Measurements from ENCODE around the gene UCP2. TPM values are rescaled to one million over a fixed set of nuclear protein-coding genes. Genes with fewer than 3 reads are reported as not detected.

Gene UCP2
- polyA plus RNA-seq, 2 donors: 3.0 to 5.0 TPM

DNA sequence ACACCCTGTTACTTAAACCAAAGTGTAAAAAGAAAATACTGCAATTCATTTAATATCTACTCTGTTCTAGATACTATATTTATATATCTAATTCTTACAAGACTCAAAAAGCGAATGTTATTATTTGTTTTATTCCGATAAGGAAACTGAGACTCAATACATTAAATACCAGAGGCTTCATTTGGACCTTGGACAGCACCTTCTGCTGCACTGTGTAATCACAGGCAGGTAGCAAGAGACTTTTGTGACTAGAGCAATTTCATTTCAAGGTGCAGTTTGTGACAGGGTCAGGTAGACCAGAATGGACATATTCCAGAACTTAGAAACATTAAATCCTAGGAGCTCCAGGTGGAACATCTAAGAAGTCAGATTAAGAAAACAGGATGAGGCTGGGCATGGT is 53.3 kb downstream of the UCP2 start:
- H3K9me3 ChIP-seq (ENCODE audit: control insufficient read depth in 2 of 2, insufficient read depth in 1 of 2, low read depth in 1 of 2, low read length in 1 of 2): no peaks in the 10 kb centered on the region
- H3K27ac ChIP-seq (ENCODE audit: low read depth in 2 of 2, low read length in 1 of 2): no peak overlapping the region
- H3K4me3 ChIP-seq (ENCODE audit: low read depth in 1 of 2, low read length in 2 of 2): no peak overlapping the region
- no peaks in the 10 kb centered on the region for H3K27me3 ChIP-seq (ENCODE audit: control insufficient read depth in 1 of 2, insufficient read depth in 2 of 2, low read length in 2 of 2)
- H3K36me3 ChIP-seq (ENCODE audit: control insufficient read depth in 2 of 2, insufficient read depth in 2 of 2, low read length in 1 of 2): peaks cover 10 to 13% of the 10 kb centered on the region in 2 donors
- WGBS, 2 donors: 95 to 96% methylated on average over 2 of the region's 2 CpGs
- no peaks in the 10 kb centered on the region for H3K4me1 ChIP-seq (ENCODE audit: control insufficient read depth in 2 of 2, insufficient read depth in 2 of 2, low read length in 1 of 2)

Other genes with a start within 250 kb of the UCP2 start
- 10 to 100 TPM; 59.4 to 73.2 TPM for gene RAB6A, start 221.8 kb downstream of the UCP2 start, polyA plus RNA-seq
- 10 to 100 TPM; 26.2 to 31.3 TPM for gene MRPL48, start 195.0 kb downstream of the UCP2 start, polyA plus RNA-seq
- gene COA4, start 106.0 kb downstream of the UCP2 start, polyA plus RNA-seq: 10 to 100 TPM; 53.2 to 70.9 TPM
- gene PAAF1, start 105.8 kb downstream of the UCP2 start, polyA plus RNA-seq: 1 to 10 TPM; 6.2 to 9.5 TPM
- gene DNAJB13, start 31.8 kb downstream of the UCP2 start, polyA plus RNA-seq: not detected
- gene UCP3, start 26.2 kb upstream of the UCP2 start, polyA plus RNA-seq: 1 to 10 TPM in 1 of 2 donors, under 1 TPM in 1; 0.41 to 1.4 TPM
- gene C2CD3, start 188.2 kb upstream of the UCP2 start, polyA plus RNA-seq: 1 to 10 TPM; 5.4 to 6.4 TPM
- gene PPME1, start 188.4 kb upstream of the UCP2 start, polyA plus RNA-seq: 10 to 100 TPM; 25.9 to 27.0 TPM

Data from esophagus (tissue), 2 donors.